Endothelial cell of umbilical vein (primary cell): Measurements from ENCODE around the gene IGF2R. TPM values are rescaled to one million over a fixed set of nuclear protein-coding genes. Genes with fewer than 3 reads are reported as not detected.

ENCODE experiments used
- BruUV-seq: library from RNA; stranded (reverse); fragments of 400-500 nt; replicated peaks from 2 replicates; lab custom pipeline; 2021; lab: Mats Ljungman, UMichigan
- CTCF ChIA-PET: fragments of 300-600, 350-600 bp; sonication (Branson Sonifier 250); formaldehyde crosslinking; loops from one replicate; lab custom pipeline; 2021; ENCODE audit warnings: antibody characterized with exemption, inconsistent platforms; lab: Charles Lee
- POLR2A ChIA-PET: fragments of 300-600, 350-600 bp; sonication (Branson Sonifier 250); formaldehyde crosslinking; loops from one replicate; lab custom pipeline; 2021; ENCODE audit warnings: antibody characterized with exemption, inconsistent platforms; lab: Charles Lee
- DNase-seq: peaks from one replicate; pipeline ENCODE4 v3.0.0-alpha.2; 2011; ENCODE audit warnings: low read depth, low spot score
- FAIRE-seq: peaks from 2 replicates; lab custom pipeline; 2011; peaks lifted over from hg19 to GRCh38; lab: Jason Lieb, UNC
- H2AFZ ChIP-seq: 2 replicates; pipeline ENCODE4 v1.6.0; 2012; ENCODE audit warnings: low read depth, low read length, control low read depth, inconsistent platforms
- H3K27ac ChIP-seq: 2 replicates; pipeline ENCODE4 v1.5.1; 2011; ENCODE audit warnings: low read depth, mild to moderate bottlenecking, control low read depth, low read length, moderate library complexity; ENCODE audit not compliant: insufficient read depth
- H3K27me3 ChIP-seq, 2 experiments: 2 replicates each; pipeline versions ENCODE4 v1.6.0 to v1.6.1; 2011; ENCODE audit warnings: low read length in 2 of 2, mixed read lengths in 1 of 2; ENCODE audit not compliant: control insufficient read depth in 2 of 2, insufficient read depth in 2 of 2
- H3K36me3 ChIP-seq, 2 experiments: 2 replicates in 1 of 2; 3 replicates in 1 of 2; pipeline ENCODE4 v1.5.1; 2011; ENCODE audit warnings: low read length in 2 of 2, mild to moderate bottlenecking in 1 of 2, moderate library complexity in 1 of 2; ENCODE audit not compliant: control insufficient read depth in 2 of 2, insufficient read depth in 2 of 2; ENCODE audit errors: extremely low read depth in 1 of 2
- H3K4me1 ChIP-seq: 3 replicates; pipeline ENCODE4 v1.5.1; 2011; ENCODE audit warnings: mild to moderate bottlenecking, low read length; ENCODE audit not compliant: control insufficient read depth, insufficient read depth; ENCODE audit errors: extremely low read depth
- H3K4me2 ChIP-seq: 2 replicates; pipeline ENCODE4 v1.6.1; 2011; ENCODE audit warnings: low read length, control low read depth, mixed read lengths; ENCODE audit not compliant: insufficient read depth
- H3K4me3 ChIP-seq, 3 experiments: fragments of 200-600 bp in 1 of 3; sonication (generic), shearing (Covaris generic) in 1 of 3; replicated peaks in 1 of 3; 2 replicates each; pipeline ENCODE4 v1.5.1; 2011 to 2016; ENCODE audit warnings: control low read depth in 3 of 3, low read length in 3 of 3, mild to moderate bottlenecking in 2 of 3, inconsistent platforms in 1 of 3, low read depth in 1 of 3, moderate library complexity in 1 of 3; ENCODE audit not compliant: insufficient read depth in 1 of 3
- H3K79me2 ChIP-seq: 2 replicates; pipeline ENCODE4 v1.6.0; 2012; ENCODE audit warnings: low read length, inconsistent platforms; ENCODE audit not compliant: control insufficient read depth, insufficient read depth
- H3K9ac ChIP-seq: replicated peaks from 2 replicates; pipeline ENCODE3; 2011; ENCODE audit warnings: low read length, control low read depth; ENCODE audit not compliant: insufficient read depth; ENCODE audit errors: extremely low read depth
- H3K9me1 ChIP-seq: replicated peaks from 3 replicates; pipeline ENCODE4 v1.6.0; 2011; ENCODE audit warnings: mild to moderate bottlenecking, low read length; ENCODE audit not compliant: control insufficient read depth, insufficient read depth; ENCODE audit errors: extremely low read depth
- H3K9me3 ChIP-seq: replicated peaks from 2 replicates; pipeline ENCODE4 v1.5.1; 2012; ENCODE audit warnings: low read length, inconsistent platforms; ENCODE audit not compliant: control insufficient read depth, insufficient read depth
- H4K20me1 ChIP-seq: replicated peaks from 2 replicates; pipeline ENCODE3; 2011; ENCODE audit warnings: mild to moderate bottlenecking, low read length; ENCODE audit not compliant: control insufficient read depth, insufficient read depth; ENCODE audit errors: extremely low read depth
- EZH2 ChIP-seq: IDR thresholded peaks from 2 replicates; pipeline ENCODE4 v1.6.1; 2012; ENCODE audit warnings: borderline replicate concordance, low read depth, mild to moderate bottlenecking, moderate library complexity, low read length, inconsistent platforms; ENCODE audit not compliant: severe bottlenecking
- FOS ChIP-seq: IDR thresholded peaks from 2 replicates; pipeline ENCODE4 v1.6.1; 2011; ENCODE audit warnings: mild to moderate bottlenecking, low read length, moderate library complexity, borderline replicate concordance; ENCODE audit not compliant: insufficient read depth
- GATA2 ChIP-seq: IDR thresholded peaks from 2 replicates; pipeline ENCODE4 v1.7.0; 2011; ENCODE audit warnings: low read depth, mild to moderate bottlenecking, moderate library complexity, mixed read lengths, low read length; ENCODE audit not compliant: insufficient read length, insufficient read depth
- JUN ChIP-seq: IDR thresholded peaks from 2 replicates; pipeline ENCODE4 v1.6.1; 2011; ENCODE audit warnings: borderline replicate concordance, low read depth; ENCODE audit not compliant: insufficient read length, insufficient read depth
- MYC ChIP-seq: IDR thresholded peaks from one replicate; pipeline ENCODE4 v1.6.1; 2011; ENCODE audit warnings: mild to moderate bottlenecking, low read depth, low read length
- POLR2A ChIP-seq: IDR thresholded peaks from 2 replicates; pipeline ENCODE4 v1.6.1; 2012; ENCODE audit warnings: low read depth, mild to moderate bottlenecking, control low read depth, low read length
- POLR2AphosphoS5 ChIP-seq: IDR thresholded peaks from 2 replicates; pipeline ENCODE4 v1.6.1; 2012; ENCODE audit warnings: low read depth, mild to moderate bottlenecking, control low read depth, low read length, moderate library complexity; ENCODE audit not compliant: insufficient read depth
- dilution Hi-C: fragments of 300-500 bp; cut with MboI; formaldehyde crosslinking; loops from one replicate; pipeline ENCODE4 v1.15.0; 2019; ENCODE audit warnings: low sequenced_read_pairs; ENCODE audit not compliant: extremely low pct_ligation_motif_present
- intact Hi-C: fragments of 100-400 bp; cut with micrococcal nuclease; formaldehyde crosslinking; loops from one replicate; pipeline ENCODE4 v1.10.0; 2022
- polyA plus RNA-seq, 4 experiments: library from polyadenylated mRNA; depleted of rRNA in 3 of 4; stranded (reverse) in 3 of 4; unstranded in 1 of 4; fragments of >200 nt; gene quantifications; 2 replicates each; pipeline versions ENCODE4 v1.2.1 to v1.2.3, GENCODE V29; 2011 to 2012; ENCODE audit warnings: missing spikeins in 1 of 4
- total RNA-seq: library from RNA; stranded (reverse); gene quantifications from 2 replicates; pipeline ENCODE4 v1.2.3, GENCODE V29; 2021
- TF ChIP-seq, protein P1 (sequence below), 2 donors: IDR thresholded peaks; 1 replicate in 1 of 2; 2 replicates in 1 of 2; pipeline ENCODE4 v1.5.1; 2011; ENCODE audit warnings: low read length in 2 of 2, mild to moderate bottlenecking in 2 of 2, moderate library complexity in 2 of 2, control low read depth in 1 of 2, inconsistent platforms in 1 of 2, low read depth in 1 of 2; ENCODE audit not compliant: insufficient read depth in 1 of 2; ENCODE audit errors: extremely low read depth in 1 of 2
- TF ChIP-seq, protein P2 (sequence below): IDR thresholded peaks from 2 replicates; pipeline ENCODE4 v1.6.1; 2011; ENCODE audit not compliant: insufficient read depth, insufficient read length

IGF2R gene
- total and polyA plus RNA-seq, 2 donors (not counting 3 experiments of a cell fraction or from before 2014, with no cell fraction given), result 16.3 to 60.2 TPM

GRCh38 chr6:160071805-160072690 lies 103.2 kb downstream of the IGF2R start:
- no peaks in the 10 kb centered on the region for H3K9me1 ChIP-seq
- ChIA-PET CTCF (interaction anchor here (1.0 to 3.3 kb wide), 4 partner anchors 9 to 383 kb away, joined by 3 to 11 read pairs (median 4); no protein-coding TSS in a partner anchor), POLR2A (no interaction called here)
- no peaks in the 10 kb centered on the region for H4K20me1 ChIP-seq
- no peak overlapping the region for H3K4me2 ChIP-seq
- no peak overlapping the region for H3K9ac ChIP-seq
- H3K79me2 ChIP-seq, result no peaks in the 10 kb centered on the region
- dilution Hi-C loops (no loop called here), intact Hi-C loops (no loop called here)
- peaks cover 0 to 40% of the 10 kb centered on the region in 2 experiments for H3K36me3 ChIP-seq
- no peak for DNase-seq
- no TSS peak for BruUV-seq
- H3K9me3 ChIP-seq, result no peaks in the 10 kb centered on the region
- no peak overlapping the region for H2AFZ ChIP-seq
- H3K4me3 ChIP-seq, result no peak overlapping the region
- TF ChIP-seq, protein P1, sequence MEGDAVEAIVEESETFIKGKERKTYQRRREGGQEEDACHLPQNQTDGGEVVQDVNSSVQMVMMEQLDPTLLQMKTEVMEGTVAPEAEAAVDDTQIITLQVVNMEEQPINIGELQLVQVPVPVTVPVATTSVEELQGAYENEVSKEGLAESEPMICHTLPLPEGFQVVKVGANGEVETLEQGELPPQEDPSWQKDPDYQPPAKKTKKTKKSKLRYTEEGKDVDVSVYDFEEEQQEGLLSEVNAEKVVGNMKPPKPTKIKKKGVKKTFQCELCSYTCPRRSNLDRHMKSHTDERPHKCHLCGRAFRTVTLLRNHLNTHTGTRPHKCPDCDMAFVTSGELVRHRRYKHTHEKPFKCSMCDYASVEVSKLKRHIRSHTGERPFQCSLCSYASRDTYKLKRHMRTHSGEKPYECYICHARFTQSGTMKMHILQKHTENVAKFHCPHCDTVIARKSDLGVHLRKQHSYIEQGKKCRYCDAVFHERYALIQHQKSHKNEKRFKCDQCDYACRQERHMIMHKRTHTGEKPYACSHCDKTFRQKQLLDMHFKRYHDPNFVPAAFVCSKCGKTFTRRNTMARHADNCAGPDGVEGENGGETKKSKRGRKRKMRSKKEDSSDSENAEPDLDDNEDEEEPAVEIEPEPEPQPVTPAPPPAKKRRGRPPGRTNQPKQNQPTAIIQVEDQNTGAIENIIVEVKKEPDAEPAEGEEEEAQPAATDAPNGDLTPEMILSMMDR (IDR thresholded peaks at IDR 0.05; ENCODE audit: extremely low read depth in 1 of 2, insufficient read depth in 1 of 2, low read depth in 1 of 2, low read length in 2 of 2), result no peak
- no peak for TF ChIP-seq FOS
- no peak for TF ChIP-seq POLR2AphosphoS5
- no peak for TF ChIP-seq MYC
- TF ChIP-seq, protein P2, sequence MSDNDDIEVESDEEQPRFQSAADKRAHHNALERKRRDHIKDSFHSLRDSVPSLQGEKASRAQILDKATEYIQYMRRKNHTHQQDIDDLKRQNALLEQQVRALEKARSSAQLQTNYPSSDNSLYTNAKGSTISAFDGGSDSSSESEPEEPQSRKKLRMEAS, result no peak
- TF ChIP-seq JUN, result no peak
- TF ChIP-seq EZH2, result no peak
- no peak for TF ChIP-seq GATA2
- TF ChIP-seq POLR2A, result no peak
- FAIRE-seq, result no peak
- H3K27ac ChIP-seq, result no peak overlapping the region
- no peaks in the 10 kb centered on the region for H3K4me1 ChIP-seq
- no peaks in the 10 kb centered on the region for H3K27me3 ChIP-seq
